ENCODE data around the gene NECAP2.

DNA sequence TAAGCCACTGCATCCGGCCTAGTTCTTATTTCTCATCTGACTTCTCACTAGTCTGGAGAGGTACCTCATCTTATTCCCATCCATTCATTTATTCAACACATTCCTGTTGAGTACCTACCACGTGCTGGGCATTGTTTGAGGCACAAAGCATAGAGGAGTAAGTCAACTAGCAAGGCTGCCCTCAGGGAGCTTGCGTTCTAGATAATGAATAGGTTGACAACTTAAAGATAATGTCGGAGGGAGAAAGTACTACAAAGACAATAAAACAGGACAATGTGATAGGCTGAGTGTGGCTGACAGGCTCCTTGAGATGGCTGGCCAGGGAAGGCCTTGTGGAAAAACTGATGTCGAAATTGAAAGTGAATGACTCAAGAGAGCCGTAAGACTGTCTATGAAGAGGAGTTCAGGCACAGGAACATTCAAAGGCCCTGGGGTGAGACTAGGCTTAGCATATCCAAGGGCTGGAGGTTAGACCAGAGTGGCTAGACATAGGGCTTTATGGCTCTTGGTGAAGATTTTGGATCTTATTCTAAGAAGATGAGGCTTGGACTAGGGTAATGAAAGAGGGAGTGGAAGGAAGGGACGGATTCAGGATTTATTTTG lies 21.6 kb upstream of the NECAP2 start:
- TF ChIP-seq EP300 (IDR thresholded peaks at IDR 0.05) = no peak
- TF ChIP-seq, protein P1, sequence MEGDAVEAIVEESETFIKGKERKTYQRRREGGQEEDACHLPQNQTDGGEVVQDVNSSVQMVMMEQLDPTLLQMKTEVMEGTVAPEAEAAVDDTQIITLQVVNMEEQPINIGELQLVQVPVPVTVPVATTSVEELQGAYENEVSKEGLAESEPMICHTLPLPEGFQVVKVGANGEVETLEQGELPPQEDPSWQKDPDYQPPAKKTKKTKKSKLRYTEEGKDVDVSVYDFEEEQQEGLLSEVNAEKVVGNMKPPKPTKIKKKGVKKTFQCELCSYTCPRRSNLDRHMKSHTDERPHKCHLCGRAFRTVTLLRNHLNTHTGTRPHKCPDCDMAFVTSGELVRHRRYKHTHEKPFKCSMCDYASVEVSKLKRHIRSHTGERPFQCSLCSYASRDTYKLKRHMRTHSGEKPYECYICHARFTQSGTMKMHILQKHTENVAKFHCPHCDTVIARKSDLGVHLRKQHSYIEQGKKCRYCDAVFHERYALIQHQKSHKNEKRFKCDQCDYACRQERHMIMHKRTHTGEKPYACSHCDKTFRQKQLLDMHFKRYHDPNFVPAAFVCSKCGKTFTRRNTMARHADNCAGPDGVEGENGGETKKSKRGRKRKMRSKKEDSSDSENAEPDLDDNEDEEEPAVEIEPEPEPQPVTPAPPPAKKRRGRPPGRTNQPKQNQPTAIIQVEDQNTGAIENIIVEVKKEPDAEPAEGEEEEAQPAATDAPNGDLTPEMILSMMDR (IDR thresholded peaks at IDR 0.05) = no peak

Measured in suprapubic skin (tissue), 3 donors.